HEK293 (cell line): Measurements from ENCODE around the gene ARHGAP35.

Source experiments
- CTCF ChIA-PET: fragments of 350-600 bp; formaldehyde crosslinking; extraction: SDS; loops from one replicate; lab custom pipeline; 2021; ENCODE audit warnings: antibody characterized with exemption; lab: Yijun Ruan, JAX
- POLR2A ChIA-PET: fragments of 300-600 bp; formaldehyde crosslinking; extraction: SDS; loops from one replicate; lab custom pipeline; 2020; ENCODE audit warnings: antibody characterized with exemption, inconsistent platforms; lab: Yijun Ruan, JAX
- H3K27ac ChIP-seq: fragments of 200-500 bp; sonication (Bioruptor generic); 2 replicates; pipeline ENCODE4 v1.5.1; 2014; ENCODE audit warnings: low read depth, low read length, control low read depth, inconsistent platforms; ENCODE audit errors: extremely low read depth
- H3K36me3 ChIP-seq, 2 experiments: fragments of 200-500 bp in 1 of 2; sonication (Bioruptor generic) in 1 of 2; 1 replicate in 1 of 2; 2 replicates in 1 of 2; pipeline ENCODE4 v1.5.1; 2014 to 2017; ENCODE audit warnings: inconsistent platforms in 2 of 2, low read length in 2 of 2; ENCODE audit not compliant: control insufficient read depth in 2 of 2, insufficient read depth in 1 of 2
- H3K4me1 ChIP-seq: fragments of 200-500 bp; sonication (Bioruptor generic); 2 replicates; pipeline ENCODE4 v1.5.1; 2014; ENCODE audit warnings: mild to moderate bottlenecking, low read length, inconsistent platforms; ENCODE audit not compliant: control insufficient read depth, insufficient read depth
- H3K4me3 ChIP-seq: 2 replicates; pipeline ENCODE4 v1.5.1; 2011; ENCODE audit warnings: low read depth, mild to moderate bottlenecking, control low read depth, low read length, moderate library complexity
- H3K9me3 ChIP-seq: fragments of 200-500 bp; sonication (Bioruptor generic); 2 replicates; pipeline ENCODE4 v1.5.1; 2014; ENCODE audit warnings: low read depth, low read length, inconsistent platforms; ENCODE audit not compliant: control insufficient read depth, insufficient read depth
- HOXD13 ChIP-seq: sonication (generic); formaldehyde crosslinking; IDR thresholded peaks from 2 replicates; pipeline ENCODE4 v1.8.0; 2022; ENCODE audit warnings: missing genetic modification reagents, borderline replicate concordance
- KLF10 ChIP-seq: fragments of 450-650 bp; IDR thresholded peaks from 2 replicates; pipeline ENCODE4 v1.5.1; 2018; ENCODE audit warnings: missing biosample characterization, mild to moderate bottlenecking, missing genetic modification characterization
- KLF9 ChIP-seq: fragments of 450-650 bp; formaldehyde crosslinking; IDR thresholded peaks from 2 replicates; pipeline ENCODE4 v1.5.1; 2016; ENCODE audit warnings: missing biosample characterization, missing genetic modification characterization, low read depth
- SP7 ChIP-seq: fragments of 450-650 bp; formaldehyde crosslinking; IDR thresholded peaks from 2 replicates; pipeline ENCODE4 v1.5.1; 2016; ENCODE audit warnings: missing biosample characterization, missing genetic modification characterization
- TCF7L2 ChIP-seq: IDR thresholded peaks from 2 replicates; pipeline ENCODE4 v1.6.1; 2011; ENCODE audit warnings: low read depth, mild to moderate bottlenecking, inconsistent platforms, low read length, moderate library complexity, borderline replicate concordance
- YY1 ChIP-seq: fragments of 450-650 bp; formaldehyde crosslinking; IDR thresholded peaks from 2 replicates; pipeline ENCODE4 v1.5.1; 2018; ENCODE audit warnings: missing biosample characterization, missing genetic modification characterization
- YY2 ChIP-seq: fragments of 450-650 bp; formaldehyde crosslinking; IDR thresholded peaks from 2 replicates; pipeline ENCODE4 v1.5.1; 2016; ENCODE audit warnings: missing biosample characterization, missing genetic modification characterization
- ZBTB17 ChIP-seq: fragments of 450-650 bp; formaldehyde crosslinking; IDR thresholded peaks from 2 replicates; pipeline ENCODE4 v1.5.1; 2016; ENCODE audit warnings: missing biosample characterization, missing genetic modification characterization
- ZFP69B ChIP-seq: fragments of 450-650 bp; formaldehyde crosslinking; IDR thresholded peaks from 2 replicates; pipeline ENCODE4 v1.5.1; 2016; ENCODE audit warnings: missing biosample characterization, missing genetic modification characterization
- ZIC2 ChIP-seq: fragments of 450-650 bp; formaldehyde crosslinking; IDR thresholded peaks from 2 replicates; pipeline ENCODE4 v1.5.1; 2016; ENCODE audit warnings: missing biosample characterization, missing genetic modification characterization
- ZNF10 ChIP-seq: fragments of 450-650 bp; formaldehyde crosslinking; IDR thresholded peaks from 2 replicates; pipeline ENCODE4 v1.5.1; 2017; ENCODE audit warnings: missing biosample characterization, missing genetic modification characterization
- ZNF174 ChIP-seq: fragments of 450-650 bp; formaldehyde crosslinking; IDR thresholded peaks from 2 replicates; pipeline ENCODE4 v1.5.0; 2017; ENCODE audit warnings: missing biosample characterization, mild to moderate bottlenecking, missing genetic modification characterization
- ZNF324 ChIP-seq: fragments of 450-650 bp; formaldehyde crosslinking; IDR thresholded peaks from 2 replicates; pipeline ENCODE4 v1.5.1; 2016; ENCODE audit warnings: missing biosample characterization, missing genetic modification characterization
- ZNF341 ChIP-seq: fragments of 450-650 bp; formaldehyde crosslinking; IDR thresholded peaks from 2 replicates; pipeline ENCODE4; 2016; ENCODE audit warnings: low read depth, missing biosample characterization, missing genetic modification characterization
- ZNF391 ChIP-seq: fragments of 450-650 bp; formaldehyde crosslinking; IDR thresholded peaks from 2 replicates; pipeline ENCODE4 v1.5.1; 2016; ENCODE audit warnings: low read depth, missing biosample characterization, missing genetic modification characterization, borderline replicate concordance
- ZNF433 ChIP-seq: fragments of 450-650 bp; formaldehyde crosslinking; IDR thresholded peaks from 2 replicates; pipeline ENCODE4 v1.5.1; 2016; ENCODE audit warnings: missing biosample characterization, missing genetic modification characterization, low read depth
- ZNF555 ChIP-seq: fragments of 450-650 bp; formaldehyde crosslinking; conservative IDR thresholded peaks from 2 replicates; pipeline ENCODE4 v1.5.1; 2017; ENCODE audit warnings: missing biosample characterization, mild to moderate bottlenecking, missing genetic modification characterization, inconsistent platforms
- ZNF561 ChIP-seq: fragments of 450-650 bp; IDR thresholded peaks from 2 replicates; pipeline ENCODE4 v1.5.1; 2018; ENCODE audit warnings: missing biosample characterization, missing genetic modification characterization, borderline replicate concordance
- ZNF658 ChIP-seq: fragments of 450-650 bp; formaldehyde crosslinking; IDR thresholded peaks from 2 replicates; pipeline ENCODE4; 2016; ENCODE audit warnings: missing biosample characterization, missing genetic modification characterization
- ZNF76 ChIP-seq: fragments of 450-650 bp; formaldehyde crosslinking; IDR thresholded peaks from 2 replicates; pipeline ENCODE4; 2016; ENCODE audit warnings: low read depth, missing biosample characterization, missing genetic modification characterization, borderline replicate concordance
- ZNF777 ChIP-seq: fragments of 450-650 bp; formaldehyde crosslinking; IDR thresholded peaks from 2 replicates; pipeline ENCODE4 v1.5.1; 2017; ENCODE audit warnings: missing biosample characterization, missing genetic modification characterization, borderline replicate concordance
- TF ChIP-seq, protein P1 (sequence below): fragments of 450-650 bp; formaldehyde crosslinking; IDR thresholded peaks from 2 replicates; pipeline ENCODE4 v1.5.1; 2016; ENCODE audit warnings: missing biosample characterization, missing genetic modification characterization, borderline replicate concordance
- TF ChIP-seq, protein P2 (sequence below): fragments of 450-650 bp; formaldehyde crosslinking; conservative IDR thresholded peaks from 2 replicates; pipeline ENCODE4 v1.5.1; 2016; ENCODE audit warnings: low read depth, missing biosample characterization, missing genetic modification characterization

Gene ARHGAP35

DNA sequence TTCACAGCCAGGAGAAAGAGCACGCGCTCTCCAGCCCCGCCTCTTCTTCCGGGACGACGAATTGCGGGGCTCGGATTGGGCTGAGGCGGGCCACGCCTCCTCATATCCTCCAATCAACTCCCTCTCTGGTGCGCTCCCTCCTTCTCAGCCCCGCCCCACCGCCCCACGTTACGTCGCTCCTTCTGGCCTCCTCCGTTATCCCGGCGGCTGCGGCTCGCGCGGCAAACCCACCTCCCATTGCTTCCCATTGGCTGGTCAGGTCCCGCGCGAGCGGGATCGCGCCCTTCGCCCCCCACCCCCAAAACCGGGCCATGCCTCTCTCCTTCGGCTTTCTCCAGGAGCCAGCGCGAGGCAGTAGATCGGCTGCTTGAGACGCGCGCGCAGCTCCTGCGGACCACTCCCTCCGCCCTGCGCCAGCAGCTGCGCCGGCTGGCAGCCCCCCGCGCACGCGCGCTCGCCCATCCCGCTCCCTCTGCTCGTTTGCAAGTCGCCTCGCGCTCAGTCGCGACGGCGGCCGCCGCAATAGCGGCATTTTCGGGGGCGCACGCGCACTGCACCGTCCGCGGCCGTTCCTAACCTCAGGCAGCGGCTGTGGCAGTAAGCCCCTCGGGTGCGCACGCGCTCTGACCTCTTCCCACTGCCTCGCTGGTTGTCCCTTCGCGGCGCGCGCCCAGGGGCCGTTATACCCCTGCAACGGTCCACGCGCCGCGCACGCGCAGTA is 512 bp upstream of the ARHGAP35 start (continued):
- TF ChIP-seq, protein P1, sequence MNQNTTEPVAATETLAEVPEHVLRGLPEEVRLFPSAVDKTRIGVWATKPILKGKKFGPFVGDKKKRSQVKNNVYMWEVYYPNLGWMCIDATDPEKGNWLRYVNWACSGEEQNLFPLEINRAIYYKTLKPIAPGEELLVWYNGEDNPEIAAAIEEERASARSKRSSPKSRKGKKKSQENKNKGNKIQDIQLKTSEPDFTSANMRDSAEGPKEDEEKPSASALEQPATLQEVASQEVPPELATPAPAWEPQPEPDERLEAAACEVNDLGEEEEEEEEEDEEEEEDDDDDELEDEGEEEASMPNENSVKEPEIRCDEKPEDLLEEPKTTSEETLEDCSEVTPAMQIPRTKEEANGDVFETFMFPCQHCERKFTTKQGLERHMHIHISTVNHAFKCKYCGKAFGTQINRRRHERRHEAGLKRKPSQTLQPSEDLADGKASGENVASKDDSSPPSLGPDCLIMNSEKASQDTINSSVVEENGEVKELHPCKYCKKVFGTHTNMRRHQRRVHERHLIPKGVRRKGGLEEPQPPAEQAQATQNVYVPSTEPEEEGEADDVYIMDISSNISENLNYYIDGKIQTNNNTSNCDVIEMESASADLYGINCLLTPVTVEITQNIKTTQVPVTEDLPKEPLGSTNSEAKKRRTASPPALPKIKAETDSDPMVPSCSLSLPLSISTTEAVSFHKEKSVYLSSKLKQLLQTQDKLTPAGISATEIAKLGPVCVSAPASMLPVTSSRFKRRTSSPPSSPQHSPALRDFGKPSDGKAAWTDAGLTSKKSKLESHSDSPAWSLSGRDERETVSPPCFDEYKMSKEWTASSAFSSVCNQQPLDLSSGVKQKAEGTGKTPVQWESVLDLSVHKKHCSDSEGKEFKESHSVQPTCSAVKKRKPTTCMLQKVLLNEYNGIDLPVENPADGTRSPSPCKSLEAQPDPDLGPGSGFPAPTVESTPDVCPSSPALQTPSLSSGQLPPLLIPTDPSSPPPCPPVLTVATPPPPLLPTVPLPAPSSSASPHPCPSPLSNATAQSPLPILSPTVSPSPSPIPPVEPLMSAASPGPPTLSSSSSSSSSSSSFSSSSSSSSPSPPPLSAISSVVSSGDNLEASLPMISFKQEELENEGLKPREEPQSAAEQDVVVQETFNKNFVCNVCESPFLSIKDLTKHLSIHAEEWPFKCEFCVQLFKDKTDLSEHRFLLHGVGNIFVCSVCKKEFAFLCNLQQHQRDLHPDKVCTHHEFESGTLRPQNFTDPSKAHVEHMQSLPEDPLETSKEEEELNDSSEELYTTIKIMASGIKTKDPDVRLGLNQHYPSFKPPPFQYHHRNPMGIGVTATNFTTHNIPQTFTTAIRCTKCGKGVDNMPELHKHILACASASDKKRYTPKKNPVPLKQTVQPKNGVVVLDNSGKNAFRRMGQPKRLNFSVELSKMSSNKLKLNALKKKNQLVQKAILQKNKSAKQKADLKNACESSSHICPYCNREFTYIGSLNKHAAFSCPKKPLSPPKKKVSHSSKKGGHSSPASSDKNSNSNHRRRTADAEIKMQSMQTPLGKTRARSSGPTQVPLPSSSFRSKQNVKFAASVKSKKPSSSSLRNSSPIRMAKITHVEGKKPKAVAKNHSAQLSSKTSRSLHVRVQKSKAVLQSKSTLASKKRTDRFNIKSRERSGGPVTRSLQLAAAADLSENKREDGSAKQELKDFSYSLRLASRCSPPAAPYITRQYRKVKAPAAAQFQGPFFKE (tag by site-specific recombination) = no peak
- TF ChIP-seq ZNF10 (tag by site-specific recombination) = 0 out of 2 replicates have a peak, but pooled peaks have one; percentile 8
- peak; percentile 53; the same call in 1 of the 2 replicates for TF ChIP-seq SP7 (tag by site-specific recombination)
- peak; percentile 98 for TF ChIP-seq KLF10 (tag by site-specific recombination)
- peak; percentile 85 for TF ChIP-seq KLF9 (tag by site-specific recombination)
- no peak for TF ChIP-seq ZNF658 (tag by site-specific recombination)
- no peak for TF ChIP-seq HOXD13 (CRISPR knock-in tag)
- TF ChIP-seq YY2 = peak; percentile 74
- no peak for TF ChIP-seq ZNF174 (tag by site-specific recombination)
- peak; percentile 45; the same call in 1 of the 2 replicates for TF ChIP-seq ZNF777
- peak; percentile 60; the same call in 1 of the 2 replicates for TF ChIP-seq ZNF341 (tag by site-specific recombination)
- TF ChIP-seq ZNF555 (tag by site-specific recombination) = no peak
- TF ChIP-seq ZNF391 (tag by site-specific recombination) = peak; percentile 86; the same call in 1 of the 2 replicates

DNA sequence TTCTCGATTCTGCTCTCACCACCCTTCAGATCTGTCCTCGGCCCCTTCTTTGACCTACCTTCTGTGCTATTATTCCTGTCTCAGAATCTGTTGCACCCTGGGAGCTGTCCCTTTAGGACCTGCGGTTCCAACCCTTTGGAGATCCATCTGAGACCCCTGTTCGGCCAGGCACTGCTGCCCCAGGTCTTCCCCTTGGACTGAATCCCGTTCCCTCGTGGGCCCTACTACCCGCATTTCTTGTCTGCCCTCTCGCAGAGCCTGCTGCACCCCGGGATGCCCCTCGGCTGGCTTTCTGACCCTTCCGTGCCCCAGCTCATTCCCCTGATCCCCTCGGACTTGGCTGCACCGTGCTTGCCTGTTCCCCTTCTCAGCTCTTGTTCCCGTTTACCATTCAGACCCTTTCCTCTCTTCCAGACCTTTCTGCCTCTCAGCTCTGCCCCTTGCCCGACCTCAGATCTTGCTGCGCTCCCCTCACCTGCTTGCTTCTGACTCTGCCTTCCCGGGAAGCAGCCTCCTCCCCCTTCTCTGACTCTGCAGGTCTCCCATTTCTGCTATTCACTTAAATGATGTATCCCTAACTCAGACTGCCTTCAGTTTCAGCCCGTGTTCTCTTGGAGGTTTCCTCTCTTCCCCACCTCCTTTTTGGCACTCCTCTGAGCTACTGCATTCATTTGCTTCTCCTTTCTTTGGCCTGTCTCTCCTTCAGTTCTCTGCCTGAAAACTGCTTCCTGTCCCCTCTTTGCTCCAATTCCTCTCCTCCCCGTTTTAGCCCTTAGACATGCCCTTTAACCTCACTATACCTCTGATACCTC is 1.1 kb downstream of the ARHGAP35 start:
- CTCF ChIA-PET = interaction anchor here (0.5 to 1.3 kb wide), 7 partner anchors 24 to 147 kb away, joined by 3 to 5 read pairs (median 3); no protein-coding TSS in a partner anchor
- POLR2A ChIA-PET = interaction anchor here (0.5 to 1.4 kb wide), 9 partner anchors 8 to 251 kb away, joined by 3 to 6 read pairs (median 3); partner anchors contain the start of gene ZC3H4
- Histone ChIP-seq H3K27ac (peak overlapping the region; percentile 99), H3K9me3 (no peaks in the 10 kb centered on the region), H3K4me1 (peaks cover 36% of the 10 kb centered on the region), H3K36me3 (no peaks in the 10 kb centered on the region), H3K4me3 (peak overlapping the region; percentile 76)
- TF ChIP-seq ZFP69B = no peak
- TF ChIP-seq KLF9 (tag by site-specific recombination) = peak; percentile 10; the same call in 1 of the 2 replicates
- no peak for TF ChIP-seq TCF7L2
- TF ChIP-seq, protein P2, sequence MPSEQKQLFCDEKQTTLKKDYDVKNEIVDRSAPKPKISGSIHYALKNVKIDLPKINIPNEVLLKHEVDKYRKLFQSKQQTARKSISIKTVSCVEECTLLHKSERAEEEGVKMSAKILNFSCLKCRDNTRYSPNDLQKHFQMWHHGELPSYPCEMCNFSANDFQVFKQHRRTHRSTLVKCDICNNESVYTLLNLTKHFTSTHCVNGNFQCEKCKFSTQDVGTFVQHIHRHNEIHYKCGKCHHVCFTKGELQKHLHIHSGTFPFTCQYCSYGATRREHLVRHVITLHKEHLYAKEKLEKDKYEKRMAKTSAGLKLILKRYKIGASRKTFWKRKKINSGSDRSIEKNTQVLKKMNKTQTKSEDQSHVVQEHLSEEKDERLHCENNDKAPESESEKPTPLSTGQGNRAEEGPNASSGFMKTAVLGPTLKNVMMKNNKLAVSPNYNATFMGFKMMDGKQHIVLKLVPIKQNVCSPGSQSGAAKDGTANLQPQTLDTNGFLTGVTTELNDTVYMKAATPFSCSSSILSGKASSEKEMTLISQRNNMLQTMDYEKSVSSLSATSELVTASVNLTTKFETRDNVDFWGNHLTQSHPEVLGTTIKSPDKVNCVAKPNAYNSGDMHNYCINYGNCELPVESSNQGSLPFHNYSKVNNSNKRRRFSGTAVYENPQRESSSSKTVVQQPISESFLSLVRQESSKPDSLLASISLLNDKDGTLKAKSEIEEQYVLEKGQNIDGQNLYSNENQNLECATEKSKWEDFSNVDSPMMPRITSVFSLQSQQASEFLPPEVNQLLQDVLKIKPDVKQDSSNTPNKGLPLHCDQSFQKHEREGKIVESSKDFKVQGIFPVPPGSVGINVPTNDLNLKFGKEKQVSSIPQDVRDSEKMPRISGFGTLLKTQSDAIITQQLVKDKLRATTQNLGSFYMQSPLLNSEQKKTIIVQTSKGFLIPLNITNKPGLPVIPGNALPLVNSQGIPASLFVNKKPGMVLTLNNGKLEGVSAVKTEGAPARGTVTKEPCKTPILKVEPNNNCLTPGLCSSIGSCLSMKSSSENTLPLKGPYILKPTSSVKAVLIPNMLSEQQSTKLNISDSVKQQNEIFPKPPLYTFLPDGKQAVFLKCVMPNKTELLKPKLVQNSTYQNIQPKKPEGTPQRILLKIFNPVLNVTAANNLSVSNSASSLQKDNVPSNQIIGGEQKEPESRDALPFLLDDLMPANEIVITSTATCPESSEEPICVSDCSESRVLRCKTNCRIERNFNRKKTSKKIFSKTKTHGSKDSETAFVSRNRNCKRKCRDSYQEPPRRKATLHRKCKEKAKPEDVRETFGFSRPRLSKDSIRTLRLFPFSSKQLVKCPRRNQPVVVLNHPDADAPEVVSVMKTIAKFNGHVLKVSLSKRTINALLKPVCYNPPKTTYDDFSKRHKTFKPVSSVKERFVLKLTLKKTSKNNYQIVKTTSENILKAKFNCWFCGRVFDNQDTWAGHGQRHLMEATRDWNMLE (tag by site-specific recombination) = no peak
- TF ChIP-seq ZNF433 (tag by site-specific recombination) = no peak
- TF ChIP-seq ZIC2 (tag by site-specific recombination) = 0 out of 2 replicates have a peak, but pooled peaks have one; percentile 7
- peak; percentile 98 for TF ChIP-seq ZNF10 (tag by site-specific recombination)
- TF ChIP-seq ZNF561 (tag by site-specific recombination) = no peak
- no peak for TF ChIP-seq YY1 (tag by site-specific recombination)
- peak; percentile 85 for TF ChIP-seq ZBTB17 (tag by site-specific recombination)
- peak; percentile 92 for TF ChIP-seq ZNF76 (tag by site-specific recombination)
- no peak for TF ChIP-seq ZNF324 (tag by site-specific recombination)
